Endometrial microvascular endothelial cells (primary cell): Measurements from ENCODE around the gene ZCCHC7. TPM values are rescaled to one million over a fixed set of nuclear protein-coding genes. Genes with fewer than 3 reads are reported as not detected.
"Not testable (repeated sequence)": the region's sequence is repeated elsewhere in the genome, so short reads cannot be mapped to it uniquely, and the experiment has no call there.

Experiments
- in situ Hi-C: cut with HindIII; loops from 2 replicates; pipeline ENCODE4 v1.10.0; 2017; ENCODE audit warnings: low sequenced_read_pairs, low pct_unique_long_range_greater_than_20kb; ENCODE audit errors: inconsistent ontology term
- total RNA-seq: library from RNA; depleted of rRNA; stranded (reverse); fragments of >200 nt; gene quantifications from one replicate; pipeline ENCODE4 v1.2.3, GENCODE V29; 2015; ENCODE audit errors: inconsistent ontology term

ZCCHC7 gene
- total RNA-seq, 1 donor from 2014 or later: 8.3 TPM

- in situ Hi-C loops: no loop called here
Measured at GRCh38 chr9:37281541-37281940, 161.2 kb downstream of the ZCCHC7 start.

GRCh38 chr9:37283730-37284325 lies 163.5 kb downstream of the ZCCHC7 start:
- in situ Hi-C loops: no loop called here

GRCh38 chr9:37284636-37285035 lies 164.3 kb downstream of the ZCCHC7 start:
- in situ Hi-C loops: no loop called here

- in situ Hi-C loops: no loop called here
Measured at GRCh38 chr9:37286530-37287175, 166.3 kb downstream of the ZCCHC7 start.

- in situ Hi-C loops: no loop called here
Measured at GRCh38 chr9:37287317-37287716, 166.9 kb downstream of the ZCCHC7 start.

GRCh38 chr9:37289631-37290030 lies 169.3 kb downstream of the ZCCHC7 start:
- in situ Hi-C loops: no loop called here

GRCh38 chr9:37290366-37290939 lies 170.1 kb downstream of the ZCCHC7 start:
- in situ Hi-C loops: no loop called here

GRCh38 chr9:37290940-37291485 lies 170.6 kb downstream of the ZCCHC7 start:
- in situ Hi-C loops: no loop called here

- in situ Hi-C loops: not testable (repeated sequence)
Measured at GRCh38 chr9:37291612-37292238, 171.4 kb downstream of the ZCCHC7 start.

GRCh38 chr9:37292896-37293295 lies 172.5 kb downstream of the ZCCHC7 start:
- in situ Hi-C loops: no loop called here

- in situ Hi-C loops: no loop called here
Measured at GRCh38 chr9:37293664-37294524, 173.5 kb downstream of the ZCCHC7 start.

- in situ Hi-C loops: no loop called here
Measured at GRCh38 chr9:37295178-37295577, 174.8 kb downstream of the ZCCHC7 start.

GRCh38 chr9:37295796-37296195 lies 175.4 kb downstream of the ZCCHC7 start:
- in situ Hi-C loops: no loop called here

GRCh38 chr9:37297592-37297991 lies 177.2 kb downstream of the ZCCHC7 start:
- in situ Hi-C loops: no loop called here

GRCh38 chr9:37300620-37301019 lies 180.2 kb downstream of the ZCCHC7 start:
- in situ Hi-C loops: no loop called here

GRCh38 chr9:37301042-37301853 lies 180.9 kb downstream of the ZCCHC7 start:
- in situ Hi-C loops: no loop called here

- in situ Hi-C loops: no loop called here
Measured at GRCh38 chr9:37301854-37302172, 181.4 kb downstream of the ZCCHC7 start.

GRCh38 chr9:37302277-37302676 lies 181.9 kb downstream of the ZCCHC7 start:
- in situ Hi-C loops: no loop called here
